H9 (cell line): ENCODE data around the gene SKIC2. TPM values are rescaled to one million over a fixed set of nuclear protein-coding genes. Genes with fewer than 3 reads are reported as not detected.
"Not testable (repeated sequence)": the region's sequence is repeated elsewhere in the genome, so short reads cannot be mapped to it uniquely, and the experiment has no call there.

Source experiments
- DNase-seq: peaks from one replicate; pipeline ENCODE4 v3.0.0-alpha.2; 2017
- H2AFZ ChIP-seq: one replicate; pipeline ENCODE4 v1.6.1; 2013; ENCODE audit warnings: mild to moderate bottlenecking, low read length, control low read depth, moderate library complexity
- H2AK5ac ChIP-seq: 2 replicates; pipeline ENCODE4 v1.6.1; 2013; ENCODE audit warnings: low read length, control low read depth, mixed read lengths; ENCODE audit not compliant: insufficient read length
- H2BK120ac ChIP-seq: one replicate; pipeline ENCODE4 v1.6.1; 2013; ENCODE audit warnings: low read depth, mild to moderate bottlenecking, low read length, control low read depth, inconsistent platforms; ENCODE audit not compliant: poor library complexity, severe bottlenecking
- H2BK12ac ChIP-seq: 2 replicates; pipeline ENCODE4 v1.6.1; 2013; ENCODE audit warnings: low read length, control low read depth, mixed read lengths, low read depth; ENCODE audit not compliant: insufficient read length
- H2BK15ac ChIP-seq: 2 replicates; pipeline ENCODE4 v1.6.1; 2013; ENCODE audit warnings: low read depth, low read length, control low read depth
- H2BK20ac ChIP-seq: one replicate; pipeline ENCODE4 v1.6.1; 2013; ENCODE audit warnings: low read depth, mild to moderate bottlenecking, low read length, control low read depth, inconsistent platforms; ENCODE audit not compliant: poor library complexity, severe bottlenecking
- H2BK5ac ChIP-seq: 2 replicates; pipeline ENCODE4 v1.6.1; 2013; ENCODE audit warnings: low read length, control low read depth, mixed read lengths; ENCODE audit not compliant: insufficient read length
- H3K14ac ChIP-seq: 2 replicates; pipeline ENCODE4 v1.6.1; 2013; ENCODE audit warnings: low read length, control low read depth; ENCODE audit not compliant: insufficient read depth
- H3K18ac ChIP-seq: 2 replicates; pipeline ENCODE4 v1.6.1; 2013; ENCODE audit warnings: low read depth, mild to moderate bottlenecking, mixed read lengths, low read length, control low read depth; ENCODE audit not compliant: insufficient read length
- H3K23ac ChIP-seq: 2 replicates; pipeline ENCODE4 v1.6.1; 2013; ENCODE audit warnings: low read length, control low read depth, mixed read lengths, low read depth; ENCODE audit not compliant: insufficient read length
- H3K23me2 ChIP-seq: 2 replicates; pipeline ENCODE4 v1.6.1; 2013; ENCODE audit warnings: low read depth, mild to moderate bottlenecking, mixed read lengths, low read length, control low read depth; ENCODE audit not compliant: insufficient read length, poor library complexity, severe bottlenecking
- H3K27ac ChIP-seq: 2 replicates; pipeline ENCODE4 v1.5.1; 2013; ENCODE audit warnings: low read length, control low read depth, mixed read lengths, low read depth; ENCODE audit not compliant: insufficient read length
- H3K27me3 ChIP-seq: 2 replicates; pipeline ENCODE4 v1.6.1; 2013; ENCODE audit warnings: low read length, control low read depth, inconsistent platforms; ENCODE audit not compliant: insufficient read depth
- H3K4ac ChIP-seq: 2 replicates; pipeline ENCODE4 v1.6.1; 2013; ENCODE audit warnings: low read depth, mild to moderate bottlenecking, control low read depth, inconsistent platforms, low read length, moderate library complexity
- H3K4me1 ChIP-seq: 2 replicates; pipeline ENCODE4 v1.6.1; 2013; ENCODE audit warnings: low read length, control low read depth, inconsistent platforms; ENCODE audit not compliant: insufficient read depth
- H3K4me2 ChIP-seq: 2 replicates; pipeline ENCODE4 v1.6.1; 2013; ENCODE audit warnings: low read length, control low read depth, mixed read lengths; ENCODE audit not compliant: insufficient read length, insufficient read depth
- H3K56ac ChIP-seq: 2 replicates; pipeline ENCODE4 v1.6.1; 2013; ENCODE audit warnings: low read depth, mild to moderate bottlenecking, mixed read lengths, low read length, control low read depth; ENCODE audit not compliant: insufficient read length
- H3K79me1 ChIP-seq: 2 replicates; pipeline ENCODE4 v1.6.1; 2013; ENCODE audit warnings: low read depth, mild to moderate bottlenecking, moderate library complexity, low read length, control low read depth, inconsistent platforms; ENCODE audit not compliant: insufficient read depth, poor library complexity, severe bottlenecking
- H3K79me2 ChIP-seq: 2 replicates; pipeline ENCODE4 v1.6.1; 2013; ENCODE audit warnings: low read length, control low read depth, inconsistent platforms; ENCODE audit not compliant: insufficient read depth
- H3K9ac ChIP-seq: 2 replicates; pipeline ENCODE4 v1.6.1; 2013; ENCODE audit warnings: low read length, control low read depth, mixed read lengths; ENCODE audit not compliant: insufficient read length; ENCODE audit errors: extremely low read depth
- H3K9me3 ChIP-seq: one replicate; pipeline ENCODE4 v1.6.1; 2013; ENCODE audit warnings: low read depth, low read length, inconsistent platforms; ENCODE audit not compliant: control insufficient read depth
- H3T11ph ChIP-seq: one replicate; pipeline ENCODE4 v1.6.1; 2013; ENCODE audit warnings: mild to moderate bottlenecking, low read length, control low read depth, inconsistent platforms
- H4K20me1 ChIP-seq: one replicate; pipeline ENCODE4 v1.6.1; 2013; ENCODE audit not compliant: control insufficient read depth, insufficient read length, insufficient read depth
- H4K5ac ChIP-seq: 2 replicates; pipeline ENCODE4 v1.6.1; 2013; ENCODE audit warnings: low read depth, mild to moderate bottlenecking, mixed read lengths, low read length, control low read depth; ENCODE audit not compliant: insufficient read length
- H4K8ac ChIP-seq: replicated peaks from 2 replicates; pipeline ENCODE4 v1.6.1; 2013; ENCODE audit warnings: low read length, control low read depth, mixed read lengths, low read depth; ENCODE audit not compliant: insufficient read length
- H4K91ac ChIP-seq: 2 replicates; pipeline ENCODE4 v1.6.1; 2013; ENCODE audit warnings: low read depth, mild to moderate bottlenecking, moderate library complexity, mixed read lengths, low read length, control low read depth; ENCODE audit not compliant: insufficient read length
- H3K27ac Mint-ChIP-seq, 3 experiments: 2 replicates in 2 of 3; 3 replicates in 1 of 3; pipeline ENCODE4 v1.8.0; 2020 to 2021; ENCODE audit warnings: mixed read lengths in 3 of 3, mild to moderate bottlenecking in 1 of 3, moderate library complexity in 1 of 3
- H3K27me3 Mint-ChIP-seq: 2 replicates; pipeline ENCODE4 v1.8.0; 2021; ENCODE audit warnings: low read depth, mild to moderate bottlenecking, moderate library complexity, mixed read lengths
- H3K36me3 Mint-ChIP-seq, 3 experiments: 2 replicates in 2 of 3; 3 replicates in 1 of 3; pipeline ENCODE4 v1.8.0; 2020 to 2021; ENCODE audit warnings: low read depth in 3 of 3, mixed read lengths in 3 of 3; ENCODE audit not compliant: insufficient read depth in 1 of 3
- H3K4me1 Mint-ChIP-seq, 2 experiments: 2 replicates each; pipeline ENCODE4 v1.8.0; 2020; ENCODE audit warnings: mixed read lengths in 2 of 2
- H3K4me3 Mint-ChIP-seq, 2 experiments: 2 replicates in 1 of 2; 3 replicates in 1 of 2; pipeline ENCODE4 v1.8.0; 2020 to 2021; ENCODE audit warnings: mild to moderate bottlenecking in 2 of 2, mixed read lengths in 2 of 2, moderate library complexity in 1 of 2
- H3K9me3 Mint-ChIP-seq, 2 experiments: 2 replicates in 1 of 2; 3 replicates in 1 of 2; pipeline ENCODE4 v1.8.0; 2020; ENCODE audit warnings: mild to moderate bottlenecking in 2 of 2, mixed read lengths in 2 of 2, moderate library complexity in 1 of 2
- WGBS: extraction: QIAGEN DNeasy Blood & Tissue Kit; methylation state at CpG from one replicate; pipeline ENCODE4 v1.1.7; 2013; ENCODE audit warnings: missing lambda C conversion rate, low lambda C conversion rate, mixed read lengths; ENCODE audit not compliant: insufficient read length; ENCODE audit errors: extremely low coverage; 5-methylcytosine and 5-hydroxymethylcytosine counted together
- total RNA-seq: library from RNA; stranded (reverse); gene quantifications from 2 replicates; pipeline ENCODE4 v1.2.1, GENCODE V29; 2021

Gene SKIC2
- total RNA-seq, 1 experiment from 2014 or later = 86.2 TPM

DNA sequence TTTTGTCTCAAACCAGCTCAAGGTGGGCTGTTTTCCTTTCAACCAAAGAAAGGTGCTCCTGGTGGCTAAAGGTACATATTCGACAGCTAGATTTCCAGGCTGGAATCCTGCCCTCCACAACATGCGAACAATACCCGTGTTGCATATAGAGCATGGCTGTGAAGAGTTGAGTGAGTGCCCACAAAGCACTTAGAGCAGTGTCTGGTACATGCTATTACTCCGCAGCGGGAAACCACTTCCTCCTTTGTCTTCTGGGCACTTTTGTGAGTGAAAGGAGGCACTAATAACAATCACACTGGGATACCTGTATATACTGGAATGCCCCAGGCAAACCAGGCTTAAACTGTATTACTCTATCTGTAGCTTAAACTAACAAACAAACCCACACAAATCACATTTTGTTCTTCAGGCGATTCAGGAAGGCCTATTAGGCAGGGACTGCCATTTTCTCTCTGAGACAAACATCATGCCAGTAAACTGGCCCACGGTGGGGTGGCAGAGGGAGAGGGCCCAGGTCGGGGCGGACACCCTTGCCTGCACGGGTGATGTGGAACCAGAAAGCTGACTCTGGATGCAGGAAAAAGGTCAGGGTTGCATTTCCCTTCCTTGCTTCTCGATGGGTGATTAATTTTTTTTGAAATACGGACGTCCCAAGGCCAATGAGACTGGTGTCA lies 46.0 kb downstream of the SKIC2 start:
- H3K27me3 Mint-ChIP-seq, H3K27ac Mint-ChIP-seq, H3K18ac ChIP-seq, H3K56ac ChIP-seq, H3K4me2 ChIP-seq, H3K4me3 Mint-ChIP-seq, H2BK20ac ChIP-seq, H3K27me3 ChIP-seq, H2BK15ac ChIP-seq, H2AFZ ChIP-seq, H3K9me3 ChIP-seq, H3K14ac ChIP-seq, H3K4me1 Mint-ChIP-seq, H3K23me2 ChIP-seq, H3K4me1 ChIP-seq, H3K23ac ChIP-seq, H3K79me2 ChIP-seq, H4K5ac ChIP-seq, H4K91ac ChIP-seq, H3K27ac ChIP-seq, H3K79me1 ChIP-seq, H2BK5ac ChIP-seq, H4K8ac ChIP-seq, H3T11ph ChIP-seq, DNase-seq, H3K9ac ChIP-seq, H2BK120ac ChIP-seq, H3K9me3 Mint-ChIP-seq, H3K36me3 Mint-ChIP-seq, H4K20me1 ChIP-seq, H2BK12ac ChIP-seq, H3K4ac ChIP-seq, H2AK5ac ChIP-seq: not testable (repeated sequence)
- WGBS = no CpG with 5 or more reads among the region's 13 CpGs

DNA sequence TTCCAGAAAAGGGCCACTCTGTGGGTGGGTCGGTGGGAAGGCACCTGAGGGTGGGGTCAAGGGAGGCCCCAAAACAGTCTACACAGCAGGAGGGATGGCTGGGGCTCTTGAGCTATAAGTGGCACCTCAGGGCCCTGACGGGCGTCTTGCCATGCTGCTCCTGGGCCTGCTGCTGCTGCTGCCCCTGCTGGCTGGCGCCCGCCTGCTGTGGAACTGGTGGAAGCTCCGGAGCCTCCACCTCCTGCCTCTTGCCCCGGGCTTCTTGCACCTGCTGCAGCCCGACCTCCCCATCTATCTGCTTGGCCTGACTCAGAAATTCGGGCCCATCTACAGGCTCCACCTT lies 46.5 kb downstream of the SKIC2 start:
- H3K27ac Mint-ChIP-seq, H2BK120ac ChIP-seq, H3K36me3 Mint-ChIP-seq, H3K4ac ChIP-seq, H2BK12ac ChIP-seq, H2AFZ ChIP-seq, H3K23ac ChIP-seq, H2BK15ac ChIP-seq, H3K79me2 ChIP-seq, H2AK5ac ChIP-seq, H3K4me1 ChIP-seq, H2BK20ac ChIP-seq, H3K56ac ChIP-seq, H3K9me3 Mint-ChIP-seq, H3K9me3 ChIP-seq, H2BK5ac ChIP-seq, H3K23me2 ChIP-seq, H3K4me3 Mint-ChIP-seq, H4K20me1 ChIP-seq, H3K4me1 Mint-ChIP-seq, H4K8ac ChIP-seq, H3K4me2 ChIP-seq, H3K18ac ChIP-seq, DNase-seq, H3K27me3 ChIP-seq, H3K27me3 Mint-ChIP-seq, H3T11ph ChIP-seq, H3K79me1 ChIP-seq, H3K9ac ChIP-seq, H3K14ac ChIP-seq, H4K5ac ChIP-seq, H3K27ac ChIP-seq, H4K91ac ChIP-seq: not testable (repeated sequence)
- no CpG with 5 or more reads among the region's 9 CpGs for WGBS
